Fibroblast of lung (primary cell): ENCODE measurements around the gene UCN2. TPM values are rescaled to one million over a fixed set of nuclear protein-coding genes. Genes with fewer than 3 reads are reported as not detected.

Source experiments
- DNase-seq, 2 donors: peaks; one replicate each; pipeline versions ENCODE4 v3.0.0 to v3.0.0-alpha.2; 2010; ENCODE audit warnings: low read depth in 2 of 2
- H2AFZ ChIP-seq: 2 replicates; pipeline ENCODE4 v1.5.1; 2012; ENCODE audit warnings: low read length, control low read depth, inconsistent platforms
- H3K27ac ChIP-seq: 2 replicates; pipeline ENCODE4 v1.5.1; 2011; ENCODE audit warnings: low read length, control low read depth; ENCODE audit not compliant: insufficient read depth
- H3K27me3 ChIP-seq: 2 replicates; pipeline ENCODE4 v1.5.1; 2011; ENCODE audit warnings: mild to moderate bottlenecking, low read length; ENCODE audit not compliant: control insufficient read depth, insufficient read depth
- H3K36me3 ChIP-seq: 2 replicates; pipeline ENCODE4 v1.5.1; 2011; ENCODE audit warnings: low read length; ENCODE audit not compliant: control insufficient read depth, insufficient read depth
- H3K4me1 ChIP-seq: 2 replicates; pipeline ENCODE4 v1.5.1; 2011; ENCODE audit warnings: low read length; ENCODE audit not compliant: control insufficient read depth, insufficient read depth; ENCODE audit errors: extremely low read depth
- H3K4me2 ChIP-seq: 2 replicates; pipeline ENCODE4 v1.5.1; 2011; ENCODE audit warnings: low read length, control low read depth; ENCODE audit not compliant: insufficient read depth; ENCODE audit errors: extremely low read depth
- H3K4me3 ChIP-seq, 4 experiments: fragments of 200-600 bp in 1 of 4; sonication (generic) in 1 of 4; replicated peaks in 1 of 4; 2 replicates each; pipeline ENCODE4 v1.5.1; 2011 to 2016; ENCODE audit warnings: low read length in 4 of 4, low read depth in 3 of 4, mild to moderate bottlenecking in 3 of 4, control low read depth in 2 of 4, inconsistent platforms in 1 of 4, mixed read lengths in 1 of 4; ENCODE audit not compliant: insufficient read depth in 1 of 4; ENCODE audit errors: control extremely low read depth in 1 of 4
- H3K79me2 ChIP-seq: 2 replicates; pipeline ENCODE4 v1.5.1; 2012; ENCODE audit warnings: mild to moderate bottlenecking, low read length, inconsistent platforms; ENCODE audit not compliant: control insufficient read depth, insufficient read depth
- H3K9ac ChIP-seq: 2 replicates; pipeline ENCODE4 v1.5.1; 2011; ENCODE audit warnings: mild to moderate bottlenecking, low read length, control low read depth; ENCODE audit not compliant: insufficient read depth
- H3K9me3 ChIP-seq: 2 replicates; pipeline ENCODE4 v1.5.1; 2012; ENCODE audit warnings: low read depth, low read length; ENCODE audit not compliant: control insufficient read depth, insufficient read depth
- H4K20me1 ChIP-seq: 2 replicates; pipeline ENCODE4 v1.5.1; 2011; ENCODE audit warnings: low read length; ENCODE audit not compliant: control insufficient read depth, insufficient read depth; ENCODE audit errors: extremely low read depth
- CTCF ChIP-seq, 2 donors: IDR thresholded peaks in 1 of 2; conservative IDR thresholded peaks in 1 of 2; 1 replicate in 1 of 2; 2 replicates in 1 of 2; pipeline ENCODE4 v1.5.1; 2011 to 2012; ENCODE audit warnings: low read length in 2 of 2, control low read depth in 1 of 2, inconsistent platforms in 1 of 2, low read depth in 1 of 2, mild to moderate bottlenecking in 1 of 2
- EZH2 ChIP-seq: IDR thresholded peaks from 2 replicates; pipeline ENCODE4 v1.5.1; 2012; ENCODE audit warnings: low read length, control low read depth, mild to moderate bottlenecking; ENCODE audit errors: missing control alignments
- polyA plus RNA-seq, 2 donors: library from polyadenylated mRNA; depleted of rRNA in 1 of 2; stranded (reverse) in 1 of 2; unstranded in 1 of 2; fragments of >200 nt; gene quantifications; 2 replicates each; pipeline ENCODE4 v1.2.1, GENCODE V29; 2011 to 2012; ENCODE audit warnings: missing spikeins in 1 of 2
- total RNA-seq: library from RNA; depleted of rRNA; stranded (reverse); fragments of >200 nt; gene quantifications from 2 replicates; pipeline ENCODE4 v1.2.1, GENCODE V29; 2014

The UCN2 gene
- total and polyA plus RNA-seq, 2 donors (not counting 1 experiment from before 2014, with no cell fraction given) = 0.07 to 0.66 TPM

GRCh38 chr3:48516571-48516970 lies 47.0 kb downstream of the UCN2 start:
- TF ChIP-seq CTCF (conservative IDR thresholded peaks at IDR 0.05 in 1 of 2, IDR thresholded peaks at IDR 0.05 in 1 of 2; ENCODE audit: low read depth in 1 of 2, low read length in 2 of 2) = no peak
- no peak for TF ChIP-seq EZH2
- H3K9me3 ChIP-seq = no peaks in the 10 kb centered on the region
- no peaks in the 10 kb centered on the region for H3K27me3 ChIP-seq

GRCh38 chr3:48514431-48515227 lies 49.0 kb downstream of the UCN2 start:
- Histone ChIP-seq H2AFZ (no peak overlapping the region), H4K20me1 (no peaks in the 10 kb centered on the region), H3K4me3 (no peak overlapping the region), H3K27me3 (no peaks in the 10 kb centered on the region), H3K4me2 (no peak overlapping the region), H3K27ac (no peak overlapping the region), H3K9ac (no peak overlapping the region), H3K36me3 (no peaks in the 10 kb centered on the region), H3K4me1 (no peaks in the 10 kb centered on the region), H3K79me2 (no peaks in the 10 kb centered on the region), H3K9me3 (no peaks in the 10 kb centered on the region)
- TF ChIP-seq EZH2 (no peak), CTCF (conservative IDR thresholded peaks at IDR 0.05 in 1 of 2, IDR thresholded peaks at IDR 0.05 in 1 of 2; ENCODE audit: low read depth in 1 of 2, low read length in 2 of 2) (no peak)
- no peak for DNase-seq

More at GRCh38 chr3:48516571-48516970, 47.0 kb downstream of the UCN2 start:
- DNase-seq = no peak
- no peak overlapping the region for H3K9ac ChIP-seq
- no peaks in the 10 kb centered on the region for H3K4me1 ChIP-seq
- H3K4me2 ChIP-seq = no peak overlapping the region
- H4K20me1 ChIP-seq = no peaks in the 10 kb centered on the region
- H3K36me3 ChIP-seq = no peaks in the 10 kb centered on the region
- no peaks in the 10 kb centered on the region for H3K79me2 ChIP-seq
- H2AFZ ChIP-seq = no peak overlapping the region
- H3K4me3 ChIP-seq = no peak overlapping the region
- no peak overlapping the region for H3K27ac ChIP-seq

Other genes with a start within 250 kb of the UCN2 start
- gene SPINK8, start 230.1 kb downstream of the UCN2 start, total RNA-seq = not detected in 2 replicates
- gene SPINK8, start 230.1 kb downstream of the UCN2 start, polyA plus RNA-seq = not detected in 2 replicates
- gene FBXW12, start 191.6 kb downstream of the UCN2 start, total RNA-seq = not detected in 2 replicates
- gene FBXW12, start 191.6 kb downstream of the UCN2 start, polyA plus RNA-seq = 0.05 and 0.06 TPM in 2 replicates
- gene PLXNB1, start 133.7 kb downstream of the UCN2 start, total RNA-seq = 37.2 and 44.6 TPM in 2 replicates
- gene PLXNB1, start 133.7 kb downstream of the UCN2 start, polyA plus RNA-seq = 12.8 and 14.3 TPM in 2 replicates
- 19.3 and 27.2 TPM in 2 replicates for gene CCDC51, start 123.7 kb downstream of the UCN2 start, total RNA-seq
- 11.9 and 14.8 TPM in 2 replicates for gene CCDC51, start 123.7 kb downstream of the UCN2 start, polyA plus RNA-seq
- gene TMA7, start 123.5 kb downstream of the UCN2 start, total RNA-seq = 305 and 306 TPM in 2 replicates
- 337 and 356 TPM in 2 replicates for gene TMA7, start 123.5 kb downstream of the UCN2 start, polyA plus RNA-seq
- gene ATRIP, start 117.0 kb downstream of the UCN2 start, total RNA-seq = 3.0 and 3.6 TPM in 2 replicates
- 5.0 and 7.0 TPM in 2 replicates for gene ATRIP, start 117.0 kb downstream of the UCN2 start, polyA plus RNA-seq
- 92.7 and 136 TPM in 2 replicates for gene SHISA5, start 59.6 kb downstream of the UCN2 start, total RNA-seq
- 139 and 172 TPM in 2 replicates for gene SHISA5, start 59.6 kb downstream of the UCN2 start, polyA plus RNA-seq
- gene PFKFB4, start 7.0 kb downstream of the UCN2 start, total RNA-seq = 6.7 and 12.2 TPM in 2 replicates
- 4.9 and 9.3 TPM in 2 replicates for gene PFKFB4, start 7.0 kb downstream of the UCN2 start, polyA plus RNA-seq
- gene COL7A1, start 31.5 kb upstream of the UCN2 start, total RNA-seq = 15.9 and 36.7 TPM in 2 replicates
- gene COL7A1, start 31.5 kb upstream of the UCN2 start, polyA plus RNA-seq = 3.4 and 3.6 TPM in 2 replicates
- gene UQCRC1, start 45.9 kb upstream of the UCN2 start, total RNA-seq = 294 and 366 TPM in 2 replicates
- 226 and 289 TPM in 2 replicates for gene UQCRC1, start 45.9 kb upstream of the UCN2 start, polyA plus RNA-seq
- not detected in 2 replicates for gene TMEM89, start 58.0 kb upstream of the UCN2 start, total RNA-seq
- not detected in 2 replicates for gene TMEM89, start 58.0 kb upstream of the UCN2 start, polyA plus RNA-seq
- gene SLC26A6, start 71.7 kb upstream of the UCN2 start, total RNA-seq = 32.9 and 36.3 TPM in 2 replicates
- 13.3 and 20.9 TPM in 2 replicates for gene SLC26A6, start 71.7 kb upstream of the UCN2 start, polyA plus RNA-seq
- 0.77 and 2.1 TPM in 2 replicates for gene CELSR3, start 99.1 kb upstream of the UCN2 start, total RNA-seq
- gene CELSR3, start 99.1 kb upstream of the UCN2 start, polyA plus RNA-seq = 0.34 and 0.44 TPM in 2 replicates
- gene NCKIPSD, start 122.1 kb upstream of the UCN2 start, total RNA-seq = 15.4 and 23.3 TPM in 2 replicates
- gene NCKIPSD, start 122.1 kb upstream of the UCN2 start, polyA plus RNA-seq = 14.6 and 19.6 TPM in 2 replicates
- gene IP6K2, start 153.4 kb upstream of the UCN2 start, total RNA-seq = 40.3 and 53.5 TPM in 2 replicates
- gene IP6K2, start 153.4 kb upstream of the UCN2 start, polyA plus RNA-seq = 58.9 and 64.1 TPM in 2 replicates